Measurements from ENCODE around the gene NT5C1A.

GRCh38 chr1:39648496-39648895 is 23.4 kb downstream of the NT5C1A start:
- TF ChIP-seq, protein P1, sequence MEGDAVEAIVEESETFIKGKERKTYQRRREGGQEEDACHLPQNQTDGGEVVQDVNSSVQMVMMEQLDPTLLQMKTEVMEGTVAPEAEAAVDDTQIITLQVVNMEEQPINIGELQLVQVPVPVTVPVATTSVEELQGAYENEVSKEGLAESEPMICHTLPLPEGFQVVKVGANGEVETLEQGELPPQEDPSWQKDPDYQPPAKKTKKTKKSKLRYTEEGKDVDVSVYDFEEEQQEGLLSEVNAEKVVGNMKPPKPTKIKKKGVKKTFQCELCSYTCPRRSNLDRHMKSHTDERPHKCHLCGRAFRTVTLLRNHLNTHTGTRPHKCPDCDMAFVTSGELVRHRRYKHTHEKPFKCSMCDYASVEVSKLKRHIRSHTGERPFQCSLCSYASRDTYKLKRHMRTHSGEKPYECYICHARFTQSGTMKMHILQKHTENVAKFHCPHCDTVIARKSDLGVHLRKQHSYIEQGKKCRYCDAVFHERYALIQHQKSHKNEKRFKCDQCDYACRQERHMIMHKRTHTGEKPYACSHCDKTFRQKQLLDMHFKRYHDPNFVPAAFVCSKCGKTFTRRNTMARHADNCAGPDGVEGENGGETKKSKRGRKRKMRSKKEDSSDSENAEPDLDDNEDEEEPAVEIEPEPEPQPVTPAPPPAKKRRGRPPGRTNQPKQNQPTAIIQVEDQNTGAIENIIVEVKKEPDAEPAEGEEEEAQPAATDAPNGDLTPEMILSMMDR (conservative IDR thresholded peaks at IDR 0.05; ENCODE audit: low read depth, low read length), result no peak
- TF ChIP-seq EZH2 (IDR thresholded peaks at IDR 0.05; ENCODE audit: borderline replicate concordance, low read depth, low read length, poor library complexity, severe bottlenecking), result no peak

All from A673 (cell line).